ENCODE data around the gene RPL41. TPM values are rescaled to one million over a fixed set of nuclear protein-coding genes. Genes with fewer than 3 reads are reported as not detected.

RPL41 gene
- total RNA-seq, 3 donors from 2014 or later = 3,675 to 5,580 (median 4,429) TPM

- Histone ChIP-seq H3K27ac (peak overlapping the region; percentile 96 to 98), H3K4me3 (no peak overlapping the region), H3K27me3 (no peaks in the 10 kb centered on the region), H3K4me1 (peaks cover 5 to 8% of the 10 kb centered on the region in 2 donors), H3K9me3 (no peaks in the 10 kb centered on the region), H3K36me3 (no peaks in the 10 kb centered on the region)
- no peak for TF ChIP-seq POLR2A (IDR thresholded peaks at IDR 0.05)
- no peak for TF ChIP-seq POLR2AphosphoS5 (IDR thresholded peaks at IDR 0.05)
- TF ChIP-seq, protein P1, sequence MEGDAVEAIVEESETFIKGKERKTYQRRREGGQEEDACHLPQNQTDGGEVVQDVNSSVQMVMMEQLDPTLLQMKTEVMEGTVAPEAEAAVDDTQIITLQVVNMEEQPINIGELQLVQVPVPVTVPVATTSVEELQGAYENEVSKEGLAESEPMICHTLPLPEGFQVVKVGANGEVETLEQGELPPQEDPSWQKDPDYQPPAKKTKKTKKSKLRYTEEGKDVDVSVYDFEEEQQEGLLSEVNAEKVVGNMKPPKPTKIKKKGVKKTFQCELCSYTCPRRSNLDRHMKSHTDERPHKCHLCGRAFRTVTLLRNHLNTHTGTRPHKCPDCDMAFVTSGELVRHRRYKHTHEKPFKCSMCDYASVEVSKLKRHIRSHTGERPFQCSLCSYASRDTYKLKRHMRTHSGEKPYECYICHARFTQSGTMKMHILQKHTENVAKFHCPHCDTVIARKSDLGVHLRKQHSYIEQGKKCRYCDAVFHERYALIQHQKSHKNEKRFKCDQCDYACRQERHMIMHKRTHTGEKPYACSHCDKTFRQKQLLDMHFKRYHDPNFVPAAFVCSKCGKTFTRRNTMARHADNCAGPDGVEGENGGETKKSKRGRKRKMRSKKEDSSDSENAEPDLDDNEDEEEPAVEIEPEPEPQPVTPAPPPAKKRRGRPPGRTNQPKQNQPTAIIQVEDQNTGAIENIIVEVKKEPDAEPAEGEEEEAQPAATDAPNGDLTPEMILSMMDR (IDR thresholded peaks at IDR 0.05) = no peak
- DNase-seq (ENCODE audit: low spot score in 2 of 2) = no peak
- intact Hi-C loops (cut with DNase I; ENCODE audit: low total_unique reads) = loop anchor here (5.0 kb wide), 1 partner anchor 37 kb away; the partner anchor contains the start of gene MYL6
Measured at GRCh38 chr12:56120158-56120846, 3.9 kb downstream of the RPL41 start.

DNA sequence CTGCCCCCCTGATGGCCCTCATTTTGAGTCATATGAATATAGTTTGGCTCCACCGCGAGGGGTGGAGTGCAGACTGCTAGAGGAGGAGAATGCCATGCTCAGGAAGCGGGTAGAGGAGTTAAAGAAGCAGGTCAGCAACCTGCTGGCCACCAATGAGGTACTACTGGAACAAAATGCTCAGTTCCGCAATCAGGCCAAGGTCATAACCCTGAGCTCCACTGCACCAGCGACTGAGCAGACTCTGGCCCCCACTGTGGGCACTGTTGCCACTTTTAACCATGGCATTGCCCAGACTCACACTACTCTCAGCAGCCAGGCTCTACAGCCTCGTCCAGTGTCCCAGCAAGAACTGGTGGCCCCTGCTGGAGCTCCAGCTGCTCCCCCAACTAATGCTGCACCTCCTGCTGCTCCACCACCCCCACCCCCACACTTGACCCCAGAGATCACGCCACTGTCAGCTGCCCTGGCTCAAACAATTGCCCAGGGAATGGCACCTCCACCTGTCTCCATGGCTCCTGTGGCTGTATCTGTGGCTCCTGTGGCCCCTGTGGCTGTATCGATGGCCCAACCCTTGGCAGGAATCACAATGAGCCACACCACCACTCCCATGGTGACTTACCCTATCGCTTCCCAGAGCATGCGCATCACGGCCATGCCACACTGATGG lies 4.9 kb downstream of the RPL41 start:
- intact Hi-C loops (cut with DNase I; ENCODE audit: low total_unique reads) = loop anchor here (5.0 kb wide), 1 partner anchor 36 kb away; the partner anchor contains the start of gene MYL6
- Histone ChIP-seq H3K27ac (no peak overlapping the region), H3K4me1 (peaks cover 5 to 12% of the 10 kb centered on the region in 2 donors)

GRCh38 chr12:56122637-56123036 lies 6.2 kb downstream of the RPL41 start:
- Histone ChIP-seq H3K4me3 (no peak overlapping the region), H3K9me3 (no peaks in the 10 kb centered on the region), H3K4me1 (peaks cover 8 to 22% of the 10 kb centered on the region in 2 donors), H3K27me3 (no peaks in the 10 kb centered on the region), H3K27ac (peak overlapping the region in 1 of 2 donors; percentile 3), H3K36me3 (no peaks in the 10 kb centered on the region)
- intact Hi-C loops (cut with DNase I; ENCODE audit: low total_unique reads) = loop anchor here (5.0 kb wide), 1 partner anchor 35 kb away; the partner anchor contains the start of gene MYL6
- no peak for DNase-seq (ENCODE audit: low spot score in 2 of 2)
- TF ChIP-seq, protein P1 (IDR thresholded peaks at IDR 0.05) = no peak

More for the DNA sequence above, 4.9 kb downstream of the RPL41 start:
- H3K27me3 ChIP-seq = no peaks in the 10 kb centered on the region
- no peak for DNase-seq (ENCODE audit: low spot score in 2 of 2)
- H3K9me3 ChIP-seq = no peaks in the 10 kb centered on the region
- H3K4me3 ChIP-seq = no peak overlapping the region
- no peaks in the 10 kb centered on the region for H3K36me3 ChIP-seq
- no peak for TF ChIP-seq POLR2AphosphoS5 (IDR thresholded peaks at IDR 0.05)
- TF ChIP-seq, protein P1 (IDR thresholded peaks at IDR 0.05) = no peak
- no peak for TF ChIP-seq POLR2A (IDR thresholded peaks at IDR 0.05)

DNA sequence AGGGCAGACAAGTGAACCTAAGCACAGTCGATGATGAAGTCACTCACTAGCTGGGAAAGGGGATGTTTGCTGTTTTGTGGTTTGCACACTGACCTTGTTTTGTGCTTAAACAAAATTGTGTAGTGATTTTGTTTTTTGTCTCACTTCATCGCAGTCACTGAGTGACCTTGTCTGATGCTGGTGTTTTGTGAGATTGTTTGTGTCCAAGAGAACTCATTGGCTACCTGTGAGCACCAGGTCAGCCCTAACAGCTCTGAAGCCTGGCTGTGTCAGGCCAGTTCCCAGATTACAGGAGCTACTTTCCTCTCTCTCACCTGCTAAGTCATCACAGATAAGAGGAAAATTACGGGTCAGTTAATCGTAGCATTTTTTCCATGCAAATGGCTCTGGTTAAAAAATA lies 7.7 kb downstream of the RPL41 start:
- TF ChIP-seq POLR2A (IDR thresholded peaks at IDR 0.05) = no peak
- TF ChIP-seq, protein P1 (IDR thresholded peaks at IDR 0.05) = no peak
- TF ChIP-seq POLR2AphosphoS5 (IDR thresholded peaks at IDR 0.05) = no peak
- intact Hi-C loops (cut with DNase I; ENCODE audit: low total_unique reads) = loop anchor here (5.0 kb wide), 1 partner anchor 33 kb away; the partner anchor contains the start of gene MYL6
- Histone ChIP-seq H3K27ac (peak overlapping the region in 1 of 2 donors; percentile 21), H3K9me3 (no peaks in the 10 kb centered on the region), H3K27me3 (no peaks in the 10 kb centered on the region), H3K4me3 (no peak overlapping the region), H3K4me1 (peaks cover 8 to 22% of the 10 kb centered on the region in 2 donors), H3K36me3 (no peaks in the 10 kb centered on the region)
- no peak for DNase-seq (ENCODE audit: low spot score in 2 of 2)
